SK-MEL-5 (cell line): Measurements from ENCODE around the gene APC2. TPM values are rescaled to one million over a fixed set of nuclear protein-coding genes. Genes with fewer than 3 reads are reported as not detected.
"Not testable (repeated sequence)": the region's sequence is repeated elsewhere in the genome, so short reads cannot be mapped to it uniquely, and the experiment has no call there.

ENCODE experiments used
- DNase-seq: peaks from one replicate; pipeline ENCODE4 v3.0.0-alpha.2; 2016; ENCODE audit warnings: low read depth, low spot score
- in situ Hi-C: cut with HindIII; loops from 2 replicates; pipeline ENCODE4 v1.10.0; 2016; ENCODE audit warnings: low sequenced_read_pairs, high pct_unique_total_duplicates, low pct_unique_long_range_greater_than_20kb
- total RNA-seq: library from RNA; depleted of rRNA; stranded (reverse); fragments of >200 nt; shearing (Covaris generic); gene quantifications from 2 replicates; pipeline ENCODE4 v1.2.3, GENCODE V29; 2014

Gene APC2
- total RNA-seq, 1 experiment from 2014 or later: 2.0 TPM

DNA sequence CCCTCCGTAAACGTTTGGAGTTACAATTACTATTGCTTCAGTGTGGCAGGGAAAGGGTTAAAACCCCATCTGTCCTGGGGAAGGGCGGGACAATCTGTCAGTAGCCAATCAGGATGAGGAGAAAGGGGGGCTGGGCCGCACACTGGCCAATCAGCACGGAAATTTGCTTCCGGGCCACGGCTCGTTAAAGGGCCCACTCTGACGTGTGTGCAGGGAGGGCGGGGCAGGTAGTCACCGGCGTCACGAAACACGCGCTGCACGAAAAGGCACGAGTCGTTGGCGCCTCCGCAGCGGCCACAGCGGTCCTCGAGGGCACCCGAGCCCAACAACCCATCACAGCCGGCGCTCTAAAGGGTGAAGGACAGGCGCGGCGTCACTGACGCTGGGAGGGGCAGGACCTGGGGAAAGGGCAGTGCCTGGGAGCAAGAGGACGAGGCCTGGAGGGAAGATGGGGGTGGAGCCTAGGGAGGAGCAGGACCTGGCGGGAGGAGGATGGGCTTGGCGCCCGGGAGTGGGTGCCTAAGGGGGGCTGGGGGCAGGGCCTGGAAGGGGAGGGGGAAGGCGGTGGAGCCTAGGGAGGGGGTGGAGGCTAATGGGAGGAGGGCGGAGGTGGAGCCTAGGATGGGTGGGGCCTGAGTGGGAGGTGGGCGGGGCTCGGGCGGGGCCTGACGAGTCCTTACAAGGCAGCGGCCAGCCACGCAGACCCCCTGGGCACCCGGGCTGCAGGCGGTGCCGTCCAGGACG is 58.0 kb downstream of the APC2 start:
- DNase-seq: peak; percentile 96
- in situ Hi-C loops: no loop called here

DNA sequence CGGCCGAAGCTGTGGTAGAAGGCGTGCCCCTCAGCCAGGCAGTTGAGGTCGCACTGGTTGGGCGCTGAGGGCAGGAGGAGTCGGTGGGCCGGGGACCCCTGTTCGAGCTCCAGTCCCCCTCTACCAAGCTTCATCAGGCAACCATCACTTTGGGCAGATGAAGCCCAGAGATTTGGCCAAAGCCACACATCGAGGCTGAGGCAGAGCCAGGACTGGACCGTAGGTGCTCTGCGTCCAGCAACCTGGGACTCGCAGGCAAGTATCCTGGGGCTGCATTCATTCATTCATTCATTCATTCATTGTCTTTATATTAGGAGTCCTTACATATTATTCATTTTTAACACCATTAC is 58.6 kb downstream of the APC2 start:
- no peak for DNase-seq
- in situ Hi-C loops: no loop called here

GRCh38 chr19:1509602-1510441 is 59.9 kb downstream of the APC2 start:
- DNase-seq: no peak
- in situ Hi-C loops: no loop called here

GRCh38 chr19:1510442-1510806 is 60.5 kb downstream of the APC2 start:
- in situ Hi-C loops: no loop called here

GRCh38 chr19:1510807-1511206 is 60.9 kb downstream of the APC2 start:
- in situ Hi-C loops: no loop called here
- DNase-seq: no peak

More at GRCh38 chr19:1510442-1510806, 60.5 kb downstream of the APC2 start:
- DNase-seq: no peak

GRCh38 chr19:1511318-1512317 is 61.7 kb downstream of the APC2 start:
- no peak for DNase-seq
- in situ Hi-C loops: no loop called here

- in situ Hi-C loops: no loop called here
- DNase-seq: peak; percentile 61
Measured at GRCh38 chr19:1512671-1513498, 63.0 kb downstream of the APC2 start, which contains the start of gene ADAMTSL5. Gene ADAMTSL5, minus strand, starts transcription at chr19:1513019. Its CDS starts 2,076 bp downstream, at chr19:1510943.

DNA sequence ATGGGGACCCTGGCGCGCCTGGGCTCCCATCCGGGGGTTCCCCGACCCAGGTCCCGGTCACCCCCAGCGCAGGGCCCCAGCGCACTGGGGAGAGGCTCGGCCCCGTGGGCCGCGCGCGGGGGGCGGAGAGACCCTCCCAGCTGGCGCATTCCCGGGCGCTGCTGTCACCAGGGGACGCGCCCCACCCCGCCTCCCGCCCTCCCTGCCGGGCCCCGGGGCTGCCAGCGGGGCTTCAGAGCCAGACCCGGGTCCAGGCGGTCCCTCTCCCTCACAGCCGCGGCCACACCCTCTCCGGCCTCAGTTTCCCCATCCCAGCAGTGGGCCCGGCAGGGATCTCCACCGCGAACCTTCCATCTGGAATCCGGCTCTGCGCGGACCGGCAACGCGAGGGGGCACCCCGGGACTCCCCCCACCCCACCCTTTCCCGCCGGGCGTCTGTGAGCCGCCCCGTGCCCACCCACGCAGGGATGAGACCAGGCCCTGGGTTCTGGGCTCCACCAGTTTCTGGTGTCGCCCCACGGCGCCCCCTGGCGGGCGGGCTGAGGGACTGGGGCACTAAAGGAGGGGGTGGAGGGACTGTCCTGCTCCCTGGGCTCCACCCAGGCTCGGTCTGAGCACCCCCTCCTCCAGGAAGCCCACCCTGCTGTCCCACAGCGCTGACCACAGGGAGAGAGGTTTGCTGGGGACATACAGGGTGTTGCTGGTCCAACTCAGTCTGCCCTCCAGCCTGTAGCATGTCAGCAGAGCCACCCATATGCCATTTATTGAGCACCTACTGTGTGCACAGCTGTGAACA is 63.8 kb downstream of the APC2 start:
- in situ Hi-C loops: no loop called here
- peak; percentile 63 for DNase-seq

- DNase-seq: no peak
- in situ Hi-C loops: no loop called here
Measured at GRCh38 chr19:1514295-1514661, 64.4 kb downstream of the APC2 start.

- DNase-seq: no peak
- in situ Hi-C loops: no loop called here
Measured at GRCh38 chr19:1514986-1515721, 65.2 kb downstream of the APC2 start.

DNA sequence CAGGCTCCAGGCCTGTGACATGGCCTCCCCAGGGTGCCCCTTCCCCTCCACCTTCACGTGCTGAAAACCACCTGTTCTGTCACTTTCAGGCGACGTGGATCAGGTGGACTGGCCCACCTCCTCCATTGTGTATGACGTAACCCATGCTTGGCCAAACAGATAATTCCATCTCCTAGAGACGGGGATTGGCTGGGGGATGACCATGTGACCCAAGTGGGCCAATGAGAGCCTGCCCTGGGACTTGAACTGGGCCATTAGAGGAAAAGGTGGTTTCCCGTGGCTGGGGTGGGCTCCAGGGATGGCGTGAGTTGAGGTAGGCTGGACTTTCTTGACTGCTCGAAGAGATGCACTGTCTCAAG is 66.5 kb downstream of the APC2 start:
- DNase-seq: peak; percentile 24
- in situ Hi-C loops: no loop called here

- no peak for DNase-seq
- in situ Hi-C loops: no loop called here
Measured at GRCh38 chr19:1518471-1518870, 68.5 kb downstream of the APC2 start.

DNA sequence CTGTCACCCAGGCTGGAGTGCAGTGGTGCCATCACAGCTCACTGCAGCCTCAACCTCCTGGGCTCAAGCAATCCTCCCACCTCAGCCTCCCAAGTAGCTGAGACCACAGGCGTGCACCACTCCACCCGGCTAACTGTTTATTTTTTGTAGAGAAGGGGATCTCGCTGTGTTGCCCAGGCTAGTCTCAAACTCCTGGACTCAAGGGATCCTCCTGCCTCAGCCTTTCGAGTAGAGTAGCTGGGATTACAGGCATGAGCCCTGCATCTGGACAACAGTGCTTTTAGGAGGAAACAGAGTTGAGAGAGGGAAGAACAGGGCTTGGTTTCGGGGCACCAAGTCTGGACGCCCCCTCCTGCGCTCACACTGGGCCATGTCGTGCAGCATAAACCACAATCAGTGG is 69.9 kb downstream of the APC2 start:
- DNase-seq, in situ Hi-C loops: not testable (repeated sequence)

DNA sequence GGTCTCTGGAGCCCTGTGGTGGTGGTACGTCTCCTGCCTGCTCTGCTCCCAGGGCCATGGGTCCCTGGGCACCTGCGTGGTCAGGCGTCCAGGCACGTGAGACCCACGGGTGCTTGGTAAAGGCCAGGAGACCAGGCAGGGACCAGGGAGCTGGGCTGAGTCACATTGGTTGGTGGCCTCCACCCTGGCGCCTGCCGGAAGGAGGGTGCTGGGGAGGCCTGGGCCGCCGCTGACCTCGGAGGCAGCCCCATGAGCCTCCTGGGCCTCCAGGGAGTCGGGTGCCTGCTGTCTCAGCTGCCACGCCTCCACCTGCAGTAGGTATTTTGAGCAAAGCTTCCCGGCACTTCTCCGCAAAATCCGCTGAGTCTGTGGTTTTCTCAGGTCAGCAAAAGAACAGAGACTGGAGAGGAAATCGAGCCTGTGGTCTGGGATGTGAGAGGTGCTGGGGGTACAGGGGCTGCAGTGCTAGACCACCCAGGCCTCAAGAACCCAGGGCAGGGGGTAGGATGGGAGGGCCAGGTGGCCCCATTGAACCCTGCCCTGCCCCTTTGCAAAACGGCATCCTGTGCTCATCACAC is 70.4 kb downstream of the APC2 start:
- in situ Hi-C loops: no loop called here
- DNase-seq: no peak

DNA sequence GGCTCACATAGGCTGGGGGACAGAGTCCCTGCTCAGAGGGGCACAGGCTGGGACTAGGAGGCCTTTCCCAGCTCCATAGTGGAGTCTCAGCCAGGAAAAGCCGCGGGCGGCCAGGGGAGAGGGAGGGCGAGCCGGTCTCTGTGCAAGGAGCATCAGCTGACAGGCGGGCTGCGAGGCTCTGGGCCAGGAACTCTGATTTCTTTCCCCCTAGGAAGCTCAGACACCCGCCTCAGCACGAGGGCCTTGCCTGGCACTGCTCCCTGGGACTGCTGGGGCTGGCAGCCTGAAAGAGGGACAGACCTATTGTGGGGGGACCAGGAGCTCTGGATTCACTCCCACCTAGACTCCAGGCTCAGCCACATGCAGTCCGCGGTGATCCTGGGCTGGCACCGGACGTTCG is 71.7 kb downstream of the APC2 start:
- DNase-seq: peak; percentile 38
- in situ Hi-C loops: no loop called here

GRCh38 chr19:1522061-1522460 is 72.1 kb downstream of the APC2 start:
- no peak for DNase-seq
- in situ Hi-C loops: no loop called here
